GM18507 (cell line): ENCODE results near the gene CRYGA.
"Not testable (repeated sequence)": the region's sequence is repeated elsewhere in the genome, so short reads cannot be mapped to it uniquely, and the experiment has no call there.

ENCODE experiments used
- DNase-seq: peaks from one replicate; pipeline ENCODE4 v3.0.0; 2011; ENCODE audit warnings: low read depth; ENCODE audit not compliant: insufficient read length; ENCODE audit errors: extremely low spot score
- FAIRE-seq: peaks from 2 replicates; lab custom pipeline; 2011; peaks lifted over from hg19 to GRCh38; lab: Jason Lieb, UNC

Gene CRYGA

GRCh38 chr2:208129744-208130711, 33.4 kb downstream of the CRYGA start, which contains the start of gene CRYGC:
Gene CRYGC, minus strand, starts transcription at chr2:208129828. Its CDS starts 36 bp downstream, at chr2:208129792.
- DNase-seq = no peak
- no peak for FAIRE-seq

- DNase-seq = no peak
- no peak for FAIRE-seq
These were observed 35.3 kb downstream of the CRYGA start for GRCh38 chr2:208128136-208128535.

- DNase-seq (no peak), FAIRE-seq (no peak)
These were observed 36.3 kb downstream of the CRYGA start for GRCh38 chr2:208127090-208127489.

- DNase-seq = no peak
- no peak for FAIRE-seq
These were observed 38.1 kb downstream of the CRYGA start for GRCh38 chr2:208125251-208125650.

DNA sequence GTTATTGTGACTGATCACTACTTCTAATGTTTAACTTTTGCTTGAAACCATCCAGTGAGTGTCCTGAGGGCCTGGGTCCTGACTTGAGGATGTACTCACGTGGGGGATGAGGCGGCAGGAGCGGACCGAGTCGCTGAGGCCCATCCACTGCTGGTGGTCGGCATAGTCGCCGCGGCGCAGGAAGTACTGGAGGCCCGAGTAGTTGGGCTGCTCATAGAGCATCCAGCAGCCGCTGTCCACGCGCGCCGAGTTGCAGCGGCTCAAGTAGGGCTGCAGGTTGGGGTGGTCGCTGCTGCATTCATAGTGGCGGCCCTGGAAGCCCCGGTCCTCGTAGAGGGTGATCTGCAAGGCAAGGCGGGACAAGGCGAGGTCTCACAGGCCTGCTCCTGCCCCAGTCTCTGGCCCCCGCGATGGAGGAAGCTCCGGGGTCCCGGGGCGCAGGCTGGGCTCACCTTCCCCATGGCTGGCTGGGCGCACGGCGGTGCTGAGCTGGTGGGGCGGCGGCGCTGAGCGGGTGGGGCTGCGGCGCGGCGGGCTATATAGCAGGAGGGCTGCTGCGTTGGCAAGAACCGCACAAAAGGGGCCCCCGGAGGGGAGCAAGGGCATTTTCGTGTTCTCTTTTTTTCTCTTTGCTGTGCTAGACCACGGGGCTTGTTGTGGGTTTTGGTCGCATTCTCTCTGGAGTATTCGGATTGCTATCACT, 39.2 kb downstream of the CRYGA start, which contains the start of gene CRYGD:
CRYGD (minus strand) TSS at position 512 of the 703 bp plus-strand sequence; CDS start at position 461, 51 bp downstream.
- FAIRE-seq = not testable (repeated sequence)

GRCh38 chr2:208122248-208122647, 41.1 kb downstream of the CRYGA start:
- FAIRE-seq = no peak
- DNase-seq = no peak

More for the DNA sequence above, 39.2 kb downstream of the CRYGA start, which contains the start of gene CRYGD:
- DNase-seq = not testable (repeated sequence)

- no peak for DNase-seq
- no peak for FAIRE-seq
These were observed 44.5 kb downstream of the CRYGA start for GRCh38 chr2:208118918-208119317.

GRCh38 chr2:208117390-208117789, 46.0 kb downstream of the CRYGA start:
- not testable (repeated sequence) for DNase-seq, FAIRE-seq

DNA sequence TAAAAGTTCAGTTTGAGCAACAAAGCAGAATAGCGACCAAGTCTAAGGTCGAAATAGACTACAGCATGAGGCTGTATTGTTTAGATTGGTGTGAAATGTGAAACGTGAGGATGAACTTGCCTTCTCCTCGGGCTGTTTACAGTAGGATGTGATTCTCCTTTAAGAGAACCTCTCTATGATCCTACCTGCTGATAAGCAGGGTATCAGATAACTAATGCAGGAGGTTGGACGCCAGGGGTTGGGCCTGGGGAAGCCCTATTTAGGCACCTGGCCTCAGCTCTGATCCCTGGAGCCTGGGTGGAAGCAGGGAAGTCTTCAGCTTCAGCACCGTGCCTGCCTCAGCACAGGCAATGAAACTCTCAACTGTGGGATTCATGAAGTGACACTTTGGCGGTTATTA, 50.4 kb downstream of the CRYGA start:
- DNase-seq (no peak), FAIRE-seq (no peak)

GRCh38 chr2:208112273-208112745, 51.1 kb downstream of the CRYGA start:
- FAIRE-seq = not testable (repeated sequence)

More at GRCh38 chr2:208112273-208112745, 51.1 kb downstream of the CRYGA start:
- DNase-seq = not testable (repeated sequence)
